SKM-1 treated with dmso at 0.1 percent for 144 hours (cell line): ENCODE results near the gene ZIC2.

ENCODE experiments used
- DNase-seq: peaks from one replicate; lab custom pipeline; 2025; ENCODE audit not compliant: unreplicated experiment; lab: John Stamatoyannopoulos, UW

ZIC2 gene

DNA sequence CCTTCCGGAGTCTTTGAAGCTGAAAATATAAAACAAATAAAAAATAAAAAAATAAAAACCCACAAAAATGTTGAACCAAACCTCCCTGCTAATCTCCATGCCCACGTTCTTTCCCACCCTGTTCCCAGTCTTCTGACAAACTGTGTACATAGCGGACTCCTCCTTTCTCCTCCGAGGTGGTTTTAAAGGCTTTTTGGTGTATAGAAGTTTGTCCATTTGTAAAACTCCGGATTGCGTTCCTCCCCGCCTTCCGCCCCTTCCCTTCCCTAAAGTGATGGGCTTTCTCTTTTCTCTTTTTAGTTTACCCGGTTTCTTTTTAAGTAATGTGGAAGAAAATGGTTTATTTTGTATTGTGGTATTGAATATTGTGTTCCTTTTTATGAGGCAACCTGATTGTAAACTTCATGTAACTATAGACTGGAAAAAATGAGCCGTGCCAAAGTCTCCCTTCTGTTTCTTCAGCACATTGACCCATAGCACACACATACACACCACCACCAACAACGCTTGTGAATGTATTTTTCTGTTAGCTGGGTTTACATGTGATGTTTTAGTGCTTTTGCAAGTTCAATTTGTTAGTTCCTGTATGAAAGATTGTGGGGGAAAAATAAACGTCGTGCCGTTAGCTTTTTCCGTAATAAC is 4.4 kb downstream of the ZIC2 start:
- DNase-seq, result no peak

DNA sequence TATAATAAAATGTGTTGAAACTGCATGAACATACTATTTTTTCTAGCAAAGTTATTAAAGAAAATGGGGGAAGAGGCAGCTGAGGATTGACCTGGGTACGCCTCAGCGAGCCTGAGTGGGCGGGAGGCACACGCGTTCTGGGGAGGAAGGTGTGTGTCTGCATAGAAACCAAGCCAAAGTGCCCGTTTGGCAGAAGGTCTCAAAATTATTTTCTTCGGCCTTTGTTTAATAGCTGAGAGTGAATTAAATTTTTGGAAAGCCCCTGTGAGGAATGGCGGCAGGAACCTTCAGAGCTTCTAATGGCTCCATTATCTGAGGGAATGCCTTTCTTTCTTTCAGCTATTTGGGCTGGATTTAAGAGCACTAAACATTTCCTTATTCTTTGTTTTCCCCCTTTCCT is 5.2 kb downstream of the ZIC2 start:
- no peak for DNase-seq

DNA sequence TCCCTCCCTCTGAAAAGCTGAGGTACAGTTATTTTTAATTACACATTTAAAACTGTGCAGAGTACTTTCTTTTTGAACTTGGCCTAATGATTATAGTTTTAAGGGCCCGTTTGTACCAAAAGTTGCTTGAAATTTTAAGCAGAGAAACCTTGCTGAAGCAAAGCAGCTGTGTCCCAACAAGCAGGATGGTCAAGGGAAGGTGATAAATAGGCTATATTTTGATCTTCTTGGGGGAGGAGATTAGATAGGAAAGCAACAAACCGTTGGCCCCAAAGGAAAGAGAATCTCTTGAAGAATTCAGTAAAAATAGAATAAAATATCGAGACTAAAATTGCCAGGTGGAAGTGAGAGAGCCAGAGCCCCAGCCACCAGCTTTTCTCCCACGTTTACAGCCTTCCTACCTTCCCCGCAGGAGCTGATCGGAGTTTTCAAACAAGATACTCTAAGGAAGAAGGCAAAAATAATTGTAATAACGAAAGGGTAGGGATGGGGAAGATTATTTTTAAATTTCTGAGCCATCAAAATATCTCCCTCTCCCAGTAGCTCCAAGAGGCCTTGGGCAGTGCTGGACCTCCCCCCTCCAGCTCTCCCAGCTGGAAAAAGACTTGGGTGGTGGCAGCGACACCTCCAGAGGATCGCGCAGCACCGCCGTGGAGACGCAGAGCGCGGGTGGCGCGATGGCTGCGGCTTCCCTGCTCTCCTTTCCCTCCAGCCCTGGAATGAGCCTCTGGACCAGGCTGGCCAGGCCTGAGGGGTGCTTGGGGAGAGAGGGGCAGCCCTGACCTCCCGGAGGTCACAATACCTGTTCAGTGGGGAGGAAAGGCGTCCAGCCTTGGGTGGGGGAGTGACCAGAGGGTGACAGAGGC is 5.8 kb downstream of the ZIC2 start:
- no peak for DNase-seq

DNA sequence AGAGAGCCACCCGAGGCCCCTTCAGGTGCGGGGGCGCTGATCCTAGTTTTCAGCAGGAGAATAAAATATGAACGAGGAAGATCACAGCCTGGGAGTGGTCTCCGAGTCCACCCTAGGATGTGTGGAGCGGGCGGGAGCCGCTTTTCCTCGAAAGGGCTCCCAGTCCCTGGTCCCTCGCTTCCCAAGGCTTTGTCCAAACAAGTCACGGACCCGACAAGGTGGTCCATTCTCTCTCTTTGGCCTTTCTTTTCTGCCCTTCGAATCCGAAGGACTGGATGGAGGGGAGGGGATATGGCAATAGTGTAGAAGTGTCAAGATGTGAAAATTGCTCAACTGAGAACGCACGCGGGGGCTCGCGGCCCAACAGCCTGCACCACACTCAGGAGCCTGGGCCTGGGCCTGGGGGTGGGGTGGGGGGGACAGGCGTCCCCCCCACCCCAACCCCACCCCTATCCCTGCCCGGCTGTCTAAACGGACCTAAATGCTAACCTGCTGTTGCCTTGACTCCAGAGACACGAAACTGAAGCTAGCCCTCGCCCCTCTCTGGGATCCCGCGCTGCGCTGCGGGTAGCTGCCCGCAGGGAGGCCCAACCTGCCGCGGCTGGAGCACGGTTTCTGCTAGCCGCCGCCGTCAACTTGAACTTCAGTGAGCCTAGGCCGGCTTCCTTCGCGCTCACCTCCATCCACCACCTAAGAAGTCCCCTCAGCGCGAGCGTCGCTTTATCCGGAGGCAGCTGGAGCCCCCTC is 7.1 kb downstream of the ZIC2 start:
- no peak for DNase-seq

DNA sequence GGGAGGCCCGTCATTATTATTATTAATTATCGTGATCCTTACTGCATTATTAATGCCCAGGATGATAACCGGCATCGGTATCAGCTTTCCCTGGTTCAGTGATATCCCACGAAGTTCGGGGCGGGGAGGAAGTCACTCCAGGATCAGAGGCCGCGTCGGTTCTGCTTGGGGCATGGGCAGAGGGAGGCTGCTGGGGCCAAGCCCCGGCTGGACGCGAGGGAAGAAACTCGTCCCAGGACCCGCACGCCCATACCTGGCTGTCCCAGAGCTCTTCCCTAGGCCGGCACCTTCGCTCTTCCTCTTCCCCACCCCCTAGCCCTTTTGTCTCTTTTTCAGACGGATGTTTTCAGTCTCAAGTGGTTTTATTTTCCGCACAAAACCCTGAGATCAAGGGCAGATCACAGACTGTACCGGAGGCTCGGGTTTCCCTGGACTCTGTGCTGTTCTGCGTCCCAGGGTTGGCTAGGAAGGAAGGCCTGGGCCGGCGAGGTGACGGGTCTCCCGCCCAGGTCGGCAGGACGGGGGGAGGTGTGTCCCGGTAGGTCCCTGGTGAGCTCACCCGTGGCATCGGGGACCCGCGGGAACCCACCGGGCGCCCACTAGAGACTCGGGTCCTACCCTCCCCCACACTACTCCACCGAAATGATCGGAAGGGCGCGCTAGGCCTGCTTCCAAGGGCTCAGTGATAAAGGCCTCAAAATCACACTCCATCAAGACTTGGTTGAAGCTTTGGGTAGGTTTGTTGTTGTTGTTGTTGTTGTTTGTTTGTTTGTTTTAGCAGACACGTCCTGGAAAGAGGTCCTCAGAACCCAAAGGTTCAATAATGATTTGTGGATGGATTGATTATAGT is 7.9 kb downstream of the ZIC2 start:
- no peak for DNase-seq

DNA sequence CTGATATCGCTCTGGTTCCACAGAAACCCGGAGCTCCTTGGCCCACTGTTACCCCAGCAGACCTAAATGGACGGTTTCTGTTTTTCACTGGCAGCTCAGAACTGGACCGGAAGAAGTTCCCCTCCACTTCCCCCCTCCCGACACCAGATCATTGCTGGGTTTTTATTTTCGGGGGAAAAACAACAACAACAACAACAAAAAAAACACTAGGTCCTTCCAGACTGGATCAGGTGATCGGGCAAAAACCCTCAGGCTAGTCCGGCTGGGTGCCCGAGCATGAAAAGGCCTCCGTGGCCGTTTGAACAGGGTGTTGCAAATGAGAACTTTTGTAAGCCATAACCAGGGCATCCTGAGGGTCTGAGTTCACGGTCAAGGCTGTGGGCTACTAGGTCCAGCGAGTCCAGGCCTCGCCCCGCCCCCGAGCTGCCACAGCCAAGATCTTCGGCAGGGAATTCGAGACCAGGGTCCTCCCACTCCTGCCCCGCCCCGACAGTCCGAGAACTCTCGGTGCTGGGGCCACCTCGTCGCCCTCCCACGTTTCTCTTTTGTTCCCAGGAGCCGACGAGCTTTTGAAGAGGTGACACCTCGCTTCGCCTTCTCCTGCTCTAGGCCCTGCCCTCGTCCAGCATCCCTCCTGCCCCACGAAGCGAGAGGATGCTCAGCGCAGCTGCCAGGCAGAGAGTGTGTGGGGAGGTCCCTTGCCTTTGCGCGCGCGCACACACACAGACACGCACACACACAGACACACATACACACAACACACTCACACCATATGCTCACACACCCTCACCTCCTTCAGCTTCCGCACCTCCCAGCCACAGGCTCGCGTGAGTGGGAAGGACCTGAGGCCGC is 8.8 kb downstream of the ZIC2 start:
- DNase-seq, result no peak

DNA sequence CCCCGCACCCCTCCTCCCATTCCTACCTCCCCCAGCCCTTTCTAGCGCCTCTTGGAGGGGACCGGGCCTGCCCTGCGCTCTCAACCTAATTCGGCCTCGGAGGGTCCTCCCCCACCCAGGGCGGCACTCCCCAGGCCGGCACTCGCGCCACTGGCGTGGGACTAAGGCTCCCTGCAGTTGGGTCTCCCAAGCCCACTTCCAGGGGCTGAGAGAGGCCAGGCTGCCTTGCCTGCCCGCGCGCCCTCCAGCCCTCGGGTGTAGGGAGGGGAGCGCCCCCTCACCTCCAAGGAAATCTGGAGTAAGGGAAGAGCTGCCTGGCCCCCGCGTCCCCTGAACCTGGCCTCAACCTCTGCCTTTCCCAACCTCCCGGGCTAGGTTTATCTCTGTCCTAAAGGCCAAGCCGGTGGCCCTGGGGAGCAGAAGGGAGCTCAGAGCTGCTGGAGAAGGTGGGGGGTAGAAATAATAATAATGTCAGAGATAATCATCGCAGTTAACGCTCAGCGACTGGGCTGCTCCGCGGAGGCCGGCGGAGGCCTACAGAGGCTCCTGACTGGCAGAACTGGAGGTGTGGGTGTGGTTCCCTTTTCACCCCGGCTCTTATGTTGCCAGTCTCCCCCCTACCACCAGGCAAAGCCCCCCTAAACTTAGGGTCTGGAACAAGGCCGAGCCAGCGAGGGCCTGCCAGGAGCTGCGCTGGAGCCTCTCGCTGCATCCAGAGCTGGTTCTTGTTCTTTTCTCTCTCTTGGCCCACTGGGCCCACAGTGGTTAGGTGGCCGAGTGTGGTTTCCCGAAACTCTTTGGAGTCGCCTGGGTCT is 9.6 kb downstream of the ZIC2 start:
- no peak for DNase-seq

DNA sequence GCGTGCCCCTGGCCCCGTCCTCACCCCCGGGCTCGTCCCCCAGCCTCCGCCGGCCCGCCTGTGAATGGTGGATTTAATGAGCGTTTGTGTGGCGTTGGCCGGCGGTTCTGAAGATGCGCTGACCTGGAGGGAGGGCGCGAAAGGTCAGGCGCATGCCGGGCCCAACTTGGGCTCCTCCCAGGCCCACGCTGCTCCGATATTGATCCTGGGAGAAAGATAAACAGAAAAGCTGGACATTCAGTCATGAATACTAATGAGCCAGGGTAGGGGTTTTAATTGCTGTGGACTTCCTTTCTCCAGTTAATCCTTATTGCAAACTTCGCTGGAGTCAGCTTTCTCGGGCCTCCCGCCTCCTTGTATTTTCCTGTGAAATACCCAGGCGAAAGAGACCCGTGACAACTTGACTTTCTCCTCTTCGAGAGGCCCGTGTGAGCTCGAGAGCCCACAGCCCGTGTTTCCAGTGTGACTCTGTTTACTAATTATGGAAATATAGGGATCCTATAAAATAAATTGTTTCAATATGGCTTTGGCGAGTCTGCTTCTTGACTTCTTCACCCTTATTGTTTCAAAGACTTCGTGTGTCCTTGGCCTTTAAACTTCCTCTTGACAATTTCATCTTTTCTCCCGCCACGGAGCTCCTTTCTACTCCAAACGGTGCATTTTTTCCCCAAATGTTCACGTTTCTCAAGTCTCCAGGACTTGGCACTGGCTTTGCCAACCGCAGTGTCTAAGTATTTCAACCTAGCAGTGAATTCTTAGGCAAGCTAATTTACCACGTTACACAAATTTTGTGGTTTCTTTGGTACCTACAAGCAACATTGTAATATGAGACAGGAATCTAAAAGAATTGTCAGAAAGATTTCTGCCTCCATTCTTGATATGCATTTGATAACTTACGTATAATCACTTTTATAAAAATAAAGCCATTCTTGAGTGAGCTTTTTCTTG is 10.5 kb downstream of the ZIC2 start:
- DNase-seq, result no peak

DNA sequence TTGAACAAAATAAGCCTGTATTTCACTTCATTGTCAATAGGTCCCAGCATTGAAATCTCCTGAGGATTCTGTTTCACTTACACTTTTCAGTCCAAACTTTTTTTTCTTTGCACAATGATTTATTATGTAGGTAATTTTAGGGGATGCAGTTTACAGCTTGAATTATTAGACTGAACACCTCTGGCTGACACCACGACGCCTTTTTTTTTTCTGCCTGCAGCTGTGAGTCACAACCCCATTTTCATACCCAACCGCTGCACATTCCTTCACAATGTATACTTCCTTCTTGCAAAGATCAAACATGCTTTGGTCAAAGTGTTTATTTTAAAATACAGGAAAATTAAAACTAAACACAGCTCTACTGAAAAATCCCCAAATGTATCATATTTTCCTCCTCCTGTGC is 11.4 kb downstream of the ZIC2 start:
- DNase-seq, result no peak

DNA sequence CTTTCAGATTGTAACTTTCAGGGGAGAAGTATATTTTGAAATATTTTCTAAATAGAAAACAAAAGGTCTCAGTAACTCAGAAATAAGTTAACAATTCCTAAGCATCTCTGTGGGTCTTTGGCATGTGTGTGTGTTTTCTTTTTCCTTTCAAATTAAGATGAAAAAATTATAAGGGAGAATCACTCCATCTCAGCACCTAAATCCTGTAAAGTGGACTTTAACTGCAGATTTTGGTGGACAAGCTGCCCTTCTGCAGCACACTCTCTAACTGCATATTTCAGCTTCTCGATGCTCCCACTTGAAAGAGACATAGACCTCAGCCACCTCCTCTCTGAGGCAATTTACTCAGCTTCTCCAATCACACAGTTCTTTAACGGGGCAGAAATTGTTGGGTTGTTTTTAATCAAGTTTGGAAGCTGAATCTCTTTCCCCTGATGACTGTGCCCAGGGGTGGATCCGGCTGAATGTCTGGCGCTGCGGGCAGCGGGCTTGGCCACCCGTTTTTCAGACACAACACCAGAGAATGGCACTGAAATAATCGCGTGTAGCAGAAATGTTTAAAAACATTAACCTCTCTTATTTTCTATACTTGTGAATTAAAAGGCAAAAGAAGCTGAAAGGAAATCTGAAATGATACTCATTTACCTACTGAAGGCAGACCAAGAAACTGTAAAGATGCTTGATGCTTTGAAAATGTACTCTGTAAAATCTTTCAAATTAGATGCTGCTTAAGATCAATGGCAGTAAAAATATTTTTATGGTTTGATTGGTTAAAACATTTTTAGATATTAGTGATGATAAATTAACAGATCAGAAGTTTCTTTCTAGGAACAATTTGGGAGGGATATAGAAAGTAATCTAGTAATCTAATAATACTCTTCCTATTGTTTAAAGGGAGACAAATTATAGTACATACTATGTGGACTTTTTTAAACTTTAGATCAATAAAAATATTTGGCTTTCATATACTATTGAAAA is 12.4 kb downstream of the ZIC2 start:
- DNase-seq, result no peak

DNA sequence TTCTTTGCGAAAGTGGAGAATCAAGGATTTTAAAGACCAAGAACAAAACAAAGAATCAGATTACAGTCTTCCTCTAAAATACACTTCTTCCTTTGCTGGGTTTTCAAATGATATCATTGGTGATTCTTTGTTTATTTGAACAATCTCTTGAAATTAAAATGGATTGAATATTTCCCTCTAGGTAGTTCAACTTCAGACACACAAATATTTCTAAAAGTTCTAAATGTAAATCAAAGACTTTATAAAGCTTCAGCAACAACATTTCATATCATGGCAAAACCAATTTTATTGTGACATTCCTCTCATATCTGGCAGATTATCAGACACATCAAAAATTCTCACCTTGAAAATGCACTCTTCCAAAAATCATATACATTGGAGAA is 13.0 kb downstream of the ZIC2 start:
- DNase-seq, result no peak

DNA sequence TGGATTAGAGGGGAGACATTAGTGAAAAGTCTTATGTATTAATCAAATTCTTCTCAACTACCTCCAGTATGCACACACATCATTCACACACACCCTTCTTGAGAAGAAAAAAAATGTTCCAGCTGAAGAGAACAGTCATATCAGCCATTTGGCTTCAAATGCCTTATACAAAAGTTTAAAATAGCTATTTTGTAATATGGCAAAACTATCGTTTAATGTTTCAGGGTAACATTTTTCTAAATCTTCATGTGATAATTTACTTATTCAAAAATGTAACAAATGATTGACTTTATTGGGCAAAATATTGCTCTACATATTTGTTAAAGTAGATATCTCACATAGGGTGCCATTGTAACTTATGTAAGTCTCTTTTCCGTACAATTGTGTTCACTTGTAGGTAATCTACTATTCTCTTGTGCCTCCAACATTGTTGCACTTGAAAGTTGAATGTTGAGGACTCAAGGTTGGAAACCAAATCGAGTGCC is 13.6 kb downstream of the ZIC2 start:
- DNase-seq, result no peak

DNA sequence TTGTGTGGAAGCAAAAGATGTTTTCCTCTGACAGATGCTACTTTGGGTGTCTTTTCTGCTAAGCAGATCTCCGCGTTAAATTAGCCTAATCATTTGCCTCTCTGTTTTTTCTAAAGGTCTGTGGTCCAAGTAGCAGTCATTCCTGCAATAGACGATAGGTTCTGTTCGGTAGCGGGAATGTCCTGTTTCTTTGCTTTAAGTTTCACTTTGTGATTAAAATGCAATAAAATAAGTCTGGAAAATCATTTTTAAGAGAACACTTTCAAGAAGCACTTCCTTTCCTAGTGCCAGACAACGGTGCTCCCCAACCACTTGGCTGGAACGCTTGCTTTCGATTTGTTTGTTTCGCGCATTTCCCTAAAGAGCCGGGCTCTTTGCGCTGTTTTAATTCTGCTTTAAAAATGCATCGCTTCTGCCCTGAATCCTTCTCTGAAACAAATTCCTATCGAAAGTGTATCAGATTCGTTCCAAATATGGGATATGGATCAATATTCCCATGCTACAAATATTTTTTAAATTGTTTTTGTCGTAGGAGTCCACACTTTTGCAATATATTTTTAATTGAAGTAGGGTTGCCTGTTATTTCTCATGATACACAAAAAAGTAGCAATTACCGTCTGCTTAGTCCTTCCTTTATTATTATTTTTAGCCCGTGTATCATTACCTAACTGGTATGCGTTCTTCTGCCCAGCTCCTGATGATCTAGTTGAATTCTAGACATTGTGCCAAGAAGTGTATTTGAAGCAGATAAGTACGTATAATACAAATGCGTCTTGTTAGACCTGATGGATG is 14.2 kb downstream of the ZIC2 start:
- no peak for DNase-seq

DNA sequence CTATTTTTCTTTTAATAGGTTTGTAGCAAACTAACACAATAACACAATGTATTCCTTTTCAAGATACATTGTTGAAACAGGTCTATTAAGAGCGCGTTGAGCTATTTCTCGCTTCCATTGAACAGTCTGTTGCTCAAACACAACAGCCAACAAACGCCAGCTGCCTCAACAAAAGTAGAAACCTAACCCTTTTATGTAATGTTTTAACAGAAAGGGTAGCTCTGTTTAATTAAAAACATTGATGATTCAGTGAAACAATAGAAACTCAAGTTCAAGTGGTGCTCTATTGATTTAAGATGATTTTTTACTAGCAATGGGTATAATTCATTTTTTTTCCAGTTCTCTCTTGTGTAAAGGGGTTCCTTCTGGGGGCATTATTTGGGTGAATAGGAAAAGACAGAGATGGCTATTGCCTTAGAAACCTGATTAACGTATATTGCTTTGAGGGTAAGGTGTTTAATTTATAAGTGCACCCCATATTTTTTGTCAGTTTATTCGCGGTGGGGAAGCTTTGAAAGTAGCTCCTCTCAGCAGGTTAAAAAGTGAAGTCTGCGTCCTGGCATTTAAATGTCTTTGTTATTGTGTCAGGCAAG is 14.9 kb downstream of the ZIC2 start:
- DNase-seq, result no peak

DNA sequence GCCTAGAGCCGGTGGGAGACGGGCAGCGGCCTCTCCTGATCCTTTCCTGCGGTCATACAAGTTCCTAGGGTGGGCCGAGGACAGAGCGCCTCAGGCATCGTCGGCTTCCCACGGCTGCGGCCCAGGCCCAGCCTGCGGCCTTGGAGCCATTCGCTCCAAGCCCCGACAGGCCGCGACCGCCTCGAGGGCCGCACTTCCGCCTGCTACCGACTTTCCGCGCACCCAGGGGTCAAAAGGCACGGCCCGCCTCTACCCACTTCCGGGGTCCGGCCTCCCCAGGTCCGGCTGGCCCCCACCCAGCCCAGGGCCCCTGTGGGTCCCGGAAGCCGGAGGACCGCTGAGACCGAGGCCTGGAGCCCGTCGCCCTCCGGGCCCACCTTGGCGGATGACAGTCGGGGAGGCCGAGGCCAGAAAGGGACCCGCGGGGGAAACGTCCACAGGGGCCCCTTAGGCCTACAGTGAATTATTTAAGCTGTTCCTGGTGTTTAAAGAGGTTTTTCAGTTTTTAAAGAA is 16.2 kb downstream of the ZIC2 start:
- DNase-seq, result no peak

DNA sequence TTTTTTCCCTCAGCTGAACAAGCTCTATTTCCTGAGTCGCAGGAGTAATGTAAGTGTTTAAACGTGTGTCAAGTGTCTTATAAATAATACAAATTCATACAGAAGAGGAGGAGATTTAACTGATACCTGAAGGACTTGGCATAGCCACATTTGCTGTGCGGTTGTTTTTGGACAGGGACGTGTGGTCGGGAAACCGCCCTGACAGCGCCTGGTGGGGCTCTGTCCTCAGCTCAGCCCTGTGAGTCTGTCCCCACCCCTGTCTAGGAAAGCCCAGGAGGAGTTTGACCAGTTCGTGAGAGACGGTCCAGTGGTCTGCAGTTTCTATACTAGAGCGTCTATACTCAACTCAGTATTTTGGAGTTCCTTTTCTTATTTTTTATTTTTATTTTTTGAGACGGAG is 16.7 kb downstream of the ZIC2 start:
- DNase-seq, result no peak
